Smooth muscle cell (in vitro differentiated cells): ENCODE results near the gene AATK. TPM values are rescaled to one million over a fixed set of nuclear protein-coding genes. Genes with fewer than 3 reads are reported as not detected.

ENCODE experiments used
- DNase-seq: peaks from one replicate; lab custom pipeline; 2025; ENCODE audit not compliant: unreplicated experiment; lab: John Stamatoyannopoulos, UW
- H2AFZ ChIP-seq: fragments of 200-600 bp; sonication (generic); 2 replicates; pipeline ENCODE4 v1.6.0; 2016; ENCODE audit warnings: antibody characterized with exemption, low read depth, mild to moderate bottlenecking
- H3F3A ChIP-seq: fragments of 200-600 bp; sonication (generic); 2 replicates; pipeline ENCODE4 v1.6.0; 2017; ENCODE audit warnings: antibody characterized with exemption, low read depth
- H3K27ac ChIP-seq: fragments of 200-600 bp; sonication (generic); 2 replicates; pipeline ENCODE4 v1.5.1; 2016; ENCODE audit warnings: low read depth, mild to moderate bottlenecking
- H3K27me3 ChIP-seq: fragments of 200-600 bp; sonication (generic); 2 replicates; pipeline ENCODE4 v1.6.1; 2016; ENCODE audit warnings: low read depth, mild to moderate bottlenecking
- H3K36me3 ChIP-seq: fragments of 200-600 bp; sonication (generic); 2 replicates; pipeline ENCODE4 v1.5.1; 2016; ENCODE audit warnings: low read depth
- H3K4me1 ChIP-seq: fragments of 200-600 bp; sonication (generic); 2 replicates; pipeline ENCODE4 v1.5.1; 2016; ENCODE audit warnings: low read depth
- H3K4me2 ChIP-seq: fragments of 200-600 bp; sonication (generic); 2 replicates; pipeline ENCODE4 v1.6.0; 2016; ENCODE audit warnings: mild to moderate bottlenecking
- H3K4me3 ChIP-seq: fragments of 200-600 bp; sonication (generic); 2 replicates; pipeline ENCODE4 v1.5.1; 2016; ENCODE audit warnings: mild to moderate bottlenecking
- H3K79me2 ChIP-seq: fragments of 200-600 bp; sonication (generic); 2 replicates; pipeline ENCODE4 v1.6.0; 2016; ENCODE audit warnings: low read depth, mild to moderate bottlenecking
- H3K9ac ChIP-seq: fragments of 200-600 bp; sonication (generic); 2 replicates; pipeline ENCODE4 v1.6.0; 2016; ENCODE audit warnings: low read depth
- H3K9me3 ChIP-seq: fragments of 200-600 bp; sonication (generic); replicated peaks from 2 replicates; pipeline ENCODE4 v1.5.1; 2016; ENCODE audit warnings: low read depth
- H4K20me1 ChIP-seq: fragments of 200-600 bp; sonication (generic); 2 replicates; pipeline ENCODE4 v1.6.0; 2016; ENCODE audit warnings: low read depth
- CTCF ChIP-seq: fragments of 200-600 bp; sonication (generic); IDR thresholded peaks from 2 replicates; pipeline ENCODE4 v1.5.1; 2017; ENCODE audit warnings: borderline replicate concordance, mild to moderate bottlenecking, antibody characterized with exemption; ENCODE audit not compliant: insufficient read depth, poor library complexity, severe bottlenecking
- whole genome bisulfite sequencing: methylation state at CpG from one replicate; pipeline ENCODE4 v1.1.7; 2016; ENCODE audit warnings: low lambda C conversion rate; 5-methylcytosine and 5-hydroxymethylcytosine counted together
- polyA plus RNA-seq: library from polyadenylated mRNA; unstranded; fragments of >200 nt; fragmentation: Nextera tagmentation; extraction: Ambion mirVana; gene quantifications from 2 replicates; pipeline ENCODE4 v1.2.1, GENCODE V29; 2016
- total RNA-seq: library from RNA; depleted of rRNA; stranded (reverse); fragments of >200 nt; gene quantifications from 2 replicates; pipeline ENCODE4 v1.2.3, GENCODE V29; 2014

Gene AATK
- total and polyA plus RNA-seq, 2 experiments from 2014 or later = 0.61 to 0.67 TPM

GRCh38 chr17:81094509-81095382 is 71.3 kb downstream of the AATK start:
- peaks cover 11% of the 10 kb centered on the region for H3F3A ChIP-seq
- peaks cover 42% of the 10 kb centered on the region for H3K4me1 ChIP-seq
- H3K9me3 ChIP-seq = no peaks in the 10 kb centered on the region
- peak overlapping the region; percentile 99 for H3K27ac ChIP-seq
- H2AFZ ChIP-seq = no peak overlapping the region
- no peaks in the 10 kb centered on the region for H3K27me3 ChIP-seq
- no peaks in the 10 kb centered on the region for H3K79me2 ChIP-seq
- 18% methylated on average over 33 of the region's 33 CpGs for WGBS
- peak; percentile 78 for DNase-seq
- no peak overlapping the region for H3K4me3 ChIP-seq
- H3K36me3 ChIP-seq = no peaks in the 10 kb centered on the region
- H3K9ac ChIP-seq = peak overlapping the region; percentile 94
- no peak for TF ChIP-seq CTCF
- peak overlapping the region; percentile 83 for H3K4me2 ChIP-seq
- peaks cover 36% of the 10 kb centered on the region for H4K20me1 ChIP-seq

GRCh38 chr17:81093619-81094508 is 72.2 kb downstream of the AATK start:
- H3F3A ChIP-seq = peaks cover 11% of the 10 kb centered on the region
- peak overlapping the region; percentile 44 for H3K9ac ChIP-seq
- H3K4me3 ChIP-seq = no peak overlapping the region
- peaks cover 42% of the 10 kb centered on the region for H3K4me1 ChIP-seq
- H3K4me2 ChIP-seq = peak overlapping the region; percentile 73
- no peaks in the 10 kb centered on the region for H3K27me3 ChIP-seq
- H3K27ac ChIP-seq = peak overlapping the region; percentile 65
- DNase-seq = no peak
- peaks cover 40% of the 10 kb centered on the region for H4K20me1 ChIP-seq
- H3K79me2 ChIP-seq = no peaks in the 10 kb centered on the region
- H3K9me3 ChIP-seq = no peaks in the 10 kb centered on the region
- H3K36me3 ChIP-seq = no peaks in the 10 kb centered on the region
- H2AFZ ChIP-seq = no peak overlapping the region
- no peak for TF ChIP-seq CTCF
- 69% methylated on average over 20 of the region's 21 CpGs for whole genome bisulfite sequencing

- H3K27ac ChIP-seq = no peak overlapping the region
- H3K9ac ChIP-seq = no peak overlapping the region
Observed at GRCh38 chr17:81092518-81093095, 73.4 kb downstream of the AATK start.

More at GRCh38 chr17:81092518-81093095, 73.4 kb downstream of the AATK start:
- Histone ChIP-seq H3K79me2 (no peaks in the 10 kb centered on the region), H3K4me2 (no peak overlapping the region), H3F3A (peaks cover 11% of the 10 kb centered on the region), H3K9me3 (no peaks in the 10 kb centered on the region), H2AFZ (no peak overlapping the region), H4K20me1 (peaks cover 45% of the 10 kb centered on the region), H3K27me3 (no peaks in the 10 kb centered on the region), H3K4me1 (peaks cover 35% of the 10 kb centered on the region), H3K4me3 (no peak overlapping the region), H3K36me3 (no peaks in the 10 kb centered on the region)
- no peak for DNase-seq
- no peak for TF ChIP-seq CTCF
- 92% methylated on average over 18 of the region's 24 CpGs for WGBS
